HL-60 (cell line): ENCODE data around the gene ORAI3.

Source experiments
- DNase-seq, 2 experiments: peaks; one replicate each; pipeline ENCODE4 v3.0.0-alpha.2; 2010 to 2020; ENCODE audit warnings: low read depth in 1 of 2, low spot score in 1 of 2
- H3K27ac ChIP-seq: fragments of 250-450 bp; sonication (Bioruptor Pico); replicated peaks from 2 replicates; pipeline ENCODE4 v1.5.1; 2020; ENCODE audit warnings: mild to moderate bottlenecking, moderate library complexity
- H3K27me3 ChIP-seq: fragments of 250-450 bp; sonication (Bioruptor Pico); 2 replicates; pipeline ENCODE4 v1.5.1; 2021; ENCODE audit warnings: mild to moderate bottlenecking, moderate library complexity; ENCODE audit not compliant: insufficient read depth, poor library complexity, severe bottlenecking
- H3K4me3 ChIP-seq: replicated peaks from 2 replicates; pipeline ENCODE4 v1.5.1; 2011; ENCODE audit warnings: mild to moderate bottlenecking, control low read depth, low read length; ENCODE audit not compliant: insufficient read depth
- GABPA ChIP-seq: IDR thresholded peaks from 2 replicates; pipeline ENCODE4 v1.6.1; 2012; ENCODE audit warnings: low read depth
- POLR2AphosphoS5 ChIP-seq: IDR thresholded peaks from 2 replicates; pipeline ENCODE4 v1.6.1; 2012; ENCODE audit warnings: low read depth
- SPI1 ChIP-seq: IDR thresholded peaks from 2 replicates; pipeline ENCODE4 v1.6.1; 2012; ENCODE audit warnings: low read depth, mild to moderate bottlenecking, borderline replicate concordance
- TF ChIP-seq, protein P1 (sequence below): IDR thresholded peaks from one replicate; pipeline ENCODE4 v1.5.1; 2011; ENCODE audit warnings: low read length, control low read depth, inconsistent platforms; ENCODE audit not compliant: insufficient read depth
- TF ChIP-seq, protein P2 (sequence below): IDR thresholded peaks from 2 replicates; pipeline ENCODE4 v1.6.1; 2012; ENCODE audit warnings: low read depth; ENCODE audit not compliant: insufficient replicate concordance

ORAI3 gene

DNA sequence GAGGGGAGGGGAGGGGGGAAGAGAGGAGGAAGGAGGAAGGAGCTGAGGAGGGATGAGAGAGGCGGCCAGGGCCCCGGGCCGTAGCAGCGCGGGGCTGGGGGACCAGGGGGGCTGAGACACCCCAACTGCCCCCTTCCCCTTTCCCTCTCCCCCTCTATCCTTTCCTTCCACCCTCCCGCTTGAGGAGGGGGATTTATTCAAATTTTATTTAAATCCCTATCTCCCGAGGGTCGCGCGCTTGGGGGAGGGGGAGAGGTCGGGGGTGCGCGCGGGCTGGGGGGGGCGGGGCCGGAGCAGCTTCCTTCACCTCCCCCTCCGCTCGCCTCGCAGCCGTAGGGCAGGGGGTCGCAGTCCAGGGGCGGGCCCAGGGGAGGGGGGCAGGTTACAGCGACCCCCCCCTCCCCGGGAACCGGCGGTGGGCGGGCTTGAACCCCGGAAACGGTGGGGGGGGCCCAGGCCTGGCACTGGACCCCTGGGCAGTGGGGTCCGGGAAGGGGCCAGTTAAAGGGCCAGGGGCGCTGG, 25.3 kb upstream of the ORAI3 start, which contains the start of gene FBXL19:
Gene FBXL19, plus strand, starts transcription at position 19 of the 522 bp plus-strand sequence. CDS start 2,183 bp downstream, outside the sequence.
- no peak for DNase-seq
- H3K27me3 ChIP-seq: no peaks in the 10 kb centered on the region
- H3K4me3 ChIP-seq: peak within 1 kb of the TSS; percentile 73
- peak within 1 kb of the TSS; percentile 92 for H3K27ac ChIP-seq
- TF ChIP-seq SPI1 (no peak), GABPA (no peak), POLR2AphosphoS5 (no peak)
- TF ChIP-seq, protein P1, sequence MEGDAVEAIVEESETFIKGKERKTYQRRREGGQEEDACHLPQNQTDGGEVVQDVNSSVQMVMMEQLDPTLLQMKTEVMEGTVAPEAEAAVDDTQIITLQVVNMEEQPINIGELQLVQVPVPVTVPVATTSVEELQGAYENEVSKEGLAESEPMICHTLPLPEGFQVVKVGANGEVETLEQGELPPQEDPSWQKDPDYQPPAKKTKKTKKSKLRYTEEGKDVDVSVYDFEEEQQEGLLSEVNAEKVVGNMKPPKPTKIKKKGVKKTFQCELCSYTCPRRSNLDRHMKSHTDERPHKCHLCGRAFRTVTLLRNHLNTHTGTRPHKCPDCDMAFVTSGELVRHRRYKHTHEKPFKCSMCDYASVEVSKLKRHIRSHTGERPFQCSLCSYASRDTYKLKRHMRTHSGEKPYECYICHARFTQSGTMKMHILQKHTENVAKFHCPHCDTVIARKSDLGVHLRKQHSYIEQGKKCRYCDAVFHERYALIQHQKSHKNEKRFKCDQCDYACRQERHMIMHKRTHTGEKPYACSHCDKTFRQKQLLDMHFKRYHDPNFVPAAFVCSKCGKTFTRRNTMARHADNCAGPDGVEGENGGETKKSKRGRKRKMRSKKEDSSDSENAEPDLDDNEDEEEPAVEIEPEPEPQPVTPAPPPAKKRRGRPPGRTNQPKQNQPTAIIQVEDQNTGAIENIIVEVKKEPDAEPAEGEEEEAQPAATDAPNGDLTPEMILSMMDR: no peak
- TF ChIP-seq, protein P2, sequence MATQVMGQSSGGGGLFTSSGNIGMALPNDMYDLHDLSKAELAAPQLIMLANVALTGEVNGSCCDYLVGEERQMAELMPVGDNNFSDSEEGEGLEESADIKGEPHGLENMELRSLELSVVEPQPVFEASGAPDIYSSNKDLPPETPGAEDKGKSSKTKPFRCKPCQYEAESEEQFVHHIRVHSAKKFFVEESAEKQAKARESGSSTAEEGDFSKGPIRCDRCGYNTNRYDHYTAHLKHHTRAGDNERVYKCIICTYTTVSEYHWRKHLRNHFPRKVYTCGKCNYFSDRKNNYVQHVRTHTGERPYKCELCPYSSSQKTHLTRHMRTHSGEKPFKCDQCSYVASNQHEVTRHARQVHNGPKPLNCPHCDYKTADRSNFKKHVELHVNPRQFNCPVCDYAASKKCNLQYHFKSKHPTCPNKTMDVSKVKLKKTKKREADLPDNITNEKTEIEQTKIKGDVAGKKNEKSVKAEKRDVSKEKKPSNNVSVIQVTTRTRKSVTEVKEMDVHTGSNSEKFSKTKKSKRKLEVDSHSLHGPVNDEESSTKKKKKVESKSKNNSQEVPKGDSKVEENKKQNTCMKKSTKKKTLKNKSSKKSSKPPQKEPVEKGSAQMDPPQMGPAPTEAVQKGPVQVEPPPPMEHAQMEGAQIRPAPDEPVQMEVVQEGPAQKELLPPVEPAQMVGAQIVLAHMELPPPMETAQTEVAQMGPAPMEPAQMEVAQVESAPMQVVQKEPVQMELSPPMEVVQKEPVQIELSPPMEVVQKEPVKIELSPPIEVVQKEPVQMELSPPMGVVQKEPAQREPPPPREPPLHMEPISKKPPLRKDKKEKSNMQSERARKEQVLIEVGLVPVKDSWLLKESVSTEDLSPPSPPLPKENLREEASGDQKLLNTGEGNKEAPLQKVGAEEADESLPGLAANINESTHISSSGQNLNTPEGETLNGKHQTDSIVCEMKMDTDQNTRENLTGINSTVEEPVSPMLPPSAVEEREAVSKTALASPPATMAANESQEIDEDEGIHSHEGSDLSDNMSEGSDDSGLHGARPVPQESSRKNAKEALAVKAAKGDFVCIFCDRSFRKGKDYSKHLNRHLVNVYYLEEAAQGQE: no peak

DNA sequence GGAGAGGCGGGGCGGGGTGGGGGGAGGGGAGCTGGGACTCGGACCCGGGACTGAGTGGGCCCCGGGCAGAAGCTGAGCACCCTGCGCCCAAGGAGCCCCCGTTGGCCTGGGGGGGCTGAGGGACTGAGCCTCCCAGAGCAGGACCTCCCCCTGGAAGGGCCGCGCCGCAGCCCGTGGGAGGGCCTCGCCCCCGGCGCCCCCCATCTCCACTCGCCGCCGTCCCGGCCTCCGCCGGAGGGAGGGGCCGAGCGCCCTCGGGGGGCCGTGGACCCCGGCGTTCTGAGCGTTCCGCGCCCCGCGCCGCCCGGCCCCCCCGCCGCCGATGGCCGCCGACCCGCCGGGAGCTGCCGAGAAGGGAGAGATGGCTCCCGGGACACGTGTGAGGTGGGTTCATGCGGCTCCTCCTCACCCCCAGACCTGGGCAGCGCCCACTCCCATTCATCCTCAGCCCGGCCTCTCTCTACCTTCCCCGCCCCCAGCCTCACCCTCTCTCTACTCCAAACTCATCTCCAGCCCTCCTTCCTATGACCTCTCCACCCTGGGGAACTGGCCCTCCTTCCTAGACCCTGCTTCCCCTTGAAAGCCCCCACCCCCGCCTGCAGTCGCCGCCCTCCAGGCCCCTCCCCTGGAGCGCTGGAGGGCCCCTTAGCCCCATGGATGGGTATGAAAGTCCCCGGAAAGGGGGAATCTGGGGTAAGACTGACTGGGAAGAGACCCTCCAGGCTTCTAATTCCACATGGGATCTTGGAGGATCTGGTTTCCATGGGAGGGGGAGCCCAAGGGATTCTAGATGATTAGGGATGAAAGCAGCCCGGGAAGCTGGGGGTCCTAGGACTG, 24.6 kb upstream of the ORAI3 start:
- TF ChIP-seq POLR2AphosphoS5: no peak
- Histone ChIP-seq H3K27me3 (no peaks in the 10 kb centered on the region), H3K4me3 (peak overlapping the region; percentile 73), H3K27ac (no peak overlapping the region; the same call in 1 of the 2 replicates)
- no peak for DNase-seq

DNA sequence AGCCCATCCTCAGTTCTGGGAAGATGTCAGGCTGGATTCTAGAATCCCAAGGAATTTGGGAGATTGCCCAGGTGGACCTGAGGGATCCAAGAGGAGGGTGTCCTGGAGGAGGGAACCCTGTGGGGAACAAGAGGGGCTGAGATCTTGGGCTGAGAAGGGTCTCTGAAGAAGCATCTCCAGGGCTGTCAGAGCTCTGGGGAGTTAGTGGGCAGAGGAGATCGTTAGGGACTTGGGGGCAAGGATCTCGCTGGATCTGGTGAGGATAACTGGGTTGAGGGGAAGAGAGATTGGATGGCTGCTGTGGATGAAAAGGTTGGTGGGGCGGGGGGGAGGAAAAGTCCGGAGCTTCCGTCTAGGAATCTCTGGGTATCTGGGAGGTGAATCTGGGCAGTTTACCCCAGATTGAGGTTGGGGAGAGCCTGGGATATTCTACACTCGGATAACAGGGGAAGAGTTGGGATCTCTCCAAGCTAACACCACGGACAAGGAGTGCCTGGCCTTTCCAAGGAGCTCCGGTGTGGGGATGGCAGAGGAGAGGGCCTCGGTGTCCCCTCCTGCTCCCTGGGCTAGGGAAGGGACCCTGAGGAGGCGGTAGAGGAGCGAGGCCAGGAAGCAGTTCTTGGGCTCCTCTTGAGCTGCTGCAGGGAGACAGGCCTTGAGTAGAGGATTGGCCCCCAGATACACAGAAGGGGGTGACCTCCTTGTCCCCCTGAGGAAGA, 23.8 kb upstream of the ORAI3 start:
- no peaks in the 10 kb centered on the region for H3K27me3 ChIP-seq
- no peak overlapping the region for H3K27ac ChIP-seq
- DNase-seq: no peak
- peak overlapping the region; percentile 73 for H3K4me3 ChIP-seq
- TF ChIP-seq, protein P1: no peak
- TF ChIP-seq, protein P2: no peak
- TF ChIP-seq POLR2AphosphoS5 (no peak), SPI1 (no peak)

DNA sequence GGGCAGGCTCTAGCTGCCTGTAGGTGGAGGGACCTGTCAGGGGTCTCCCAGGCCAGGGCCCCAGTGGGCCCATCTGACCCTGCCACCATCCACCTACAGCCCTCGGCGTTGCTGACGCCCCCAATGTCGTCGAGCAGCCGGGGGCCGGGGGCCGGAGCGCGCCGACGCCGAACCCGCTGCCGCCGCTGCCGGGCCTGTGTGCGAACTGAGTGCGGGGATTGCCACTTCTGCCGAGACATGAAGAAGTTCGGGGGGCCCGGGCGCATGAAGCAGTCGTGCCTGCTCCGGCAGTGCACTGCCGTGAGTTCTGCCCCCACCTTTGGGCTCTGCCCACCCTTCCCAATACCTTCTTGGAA, 23.3 kb upstream of the ORAI3 start:
- no peak for DNase-seq
- H3K27me3 ChIP-seq: no peaks in the 10 kb centered on the region
- H3K4me3 ChIP-seq: no peak overlapping the region
- H3K27ac ChIP-seq: no peak overlapping the region
- TF ChIP-seq GABPA: no peak
- TF ChIP-seq, protein P2: no peak
- TF ChIP-seq, protein P1: no peak
- no peak for TF ChIP-seq POLR2AphosphoS5
- no peak for TF ChIP-seq SPI1
